ENCODE measurements around the gene STK31. TPM values are rescaled to one million over a fixed set of nuclear protein-coding genes. Genes with fewer than 3 reads are reported as not detected.
A peak's percentile ranks its signal among the peaks of the same experiment; 100 is the strongest.

Gene STK31
- total RNA-seq, 1 donor from 2014 or later, result 2.2 TPM

DNA sequence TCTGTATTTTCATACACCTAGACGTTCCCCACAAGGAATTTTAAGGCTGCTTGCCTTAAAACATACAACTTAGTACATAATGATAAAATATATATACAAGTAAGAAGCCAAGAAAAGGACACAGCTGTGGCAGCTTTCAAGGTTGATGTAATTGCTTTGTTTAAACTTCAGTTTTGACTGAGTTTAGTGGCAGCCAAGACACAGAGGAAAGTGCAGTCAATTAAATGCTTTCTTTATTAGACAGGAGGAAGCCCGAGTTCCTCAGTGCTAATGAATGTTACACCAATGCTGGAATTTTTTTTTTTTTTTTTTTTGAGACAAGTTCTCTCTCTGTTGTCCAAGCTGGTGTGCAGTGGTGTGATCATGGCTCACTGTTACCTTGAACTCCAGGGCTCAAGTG, 11.2 kb upstream of the STK31 start:
- TF ChIP-seq, protein P1, sequence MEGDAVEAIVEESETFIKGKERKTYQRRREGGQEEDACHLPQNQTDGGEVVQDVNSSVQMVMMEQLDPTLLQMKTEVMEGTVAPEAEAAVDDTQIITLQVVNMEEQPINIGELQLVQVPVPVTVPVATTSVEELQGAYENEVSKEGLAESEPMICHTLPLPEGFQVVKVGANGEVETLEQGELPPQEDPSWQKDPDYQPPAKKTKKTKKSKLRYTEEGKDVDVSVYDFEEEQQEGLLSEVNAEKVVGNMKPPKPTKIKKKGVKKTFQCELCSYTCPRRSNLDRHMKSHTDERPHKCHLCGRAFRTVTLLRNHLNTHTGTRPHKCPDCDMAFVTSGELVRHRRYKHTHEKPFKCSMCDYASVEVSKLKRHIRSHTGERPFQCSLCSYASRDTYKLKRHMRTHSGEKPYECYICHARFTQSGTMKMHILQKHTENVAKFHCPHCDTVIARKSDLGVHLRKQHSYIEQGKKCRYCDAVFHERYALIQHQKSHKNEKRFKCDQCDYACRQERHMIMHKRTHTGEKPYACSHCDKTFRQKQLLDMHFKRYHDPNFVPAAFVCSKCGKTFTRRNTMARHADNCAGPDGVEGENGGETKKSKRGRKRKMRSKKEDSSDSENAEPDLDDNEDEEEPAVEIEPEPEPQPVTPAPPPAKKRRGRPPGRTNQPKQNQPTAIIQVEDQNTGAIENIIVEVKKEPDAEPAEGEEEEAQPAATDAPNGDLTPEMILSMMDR (IDR thresholded peaks at IDR 0.05), result no peak
- TF ChIP-seq POLR2A (IDR thresholded peaks at IDR 0.05) (no peak), POLR2AphosphoS5 (IDR thresholded peaks at IDR 0.05; ENCODE audit: insufficient read depth in 1 of 2, low read depth in 1 of 2) (no peak)
- no peak for DNase-seq (ENCODE audit: extremely low spot score in 2 of 2)
- intact Hi-C loops (cut with DNase I), result no loop called here
- Histone ChIP-seq H3K27ac (no peak overlapping the region), H3K4me3 (no peak overlapping the region), H3K4me1 (no peaks in the 10 kb centered on the region), H3K36me3 (peaks cover 0 to 4% of the 10 kb centered on the region in 2 donors), H3K9me3 (no peaks in the 10 kb centered on the region), H3K27me3 (no peaks in the 10 kb centered on the region)

DNA sequence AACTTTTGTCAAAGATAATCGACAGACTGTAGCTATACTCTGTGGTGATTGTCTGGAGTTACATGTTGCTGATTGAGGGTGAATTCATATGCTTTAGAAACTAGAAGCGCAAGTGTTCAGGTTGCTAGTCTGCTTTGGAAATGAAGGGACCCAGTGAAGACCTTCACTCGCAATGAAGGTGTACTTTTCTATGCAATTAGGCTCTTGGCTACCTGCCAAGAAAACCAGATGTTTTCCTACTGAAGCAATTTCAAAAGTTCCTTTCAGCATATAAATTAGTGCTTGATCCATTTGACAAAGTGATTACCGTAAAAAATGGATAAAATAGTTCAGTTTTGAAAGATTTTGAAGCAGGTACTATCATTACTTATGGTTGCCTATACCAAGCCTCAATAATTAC, 10.0 kb upstream of the STK31 start:
- intact Hi-C loops (cut with DNase I), result no loop called here
- no peak overlapping the region for H3K4me3 ChIP-seq
- TF ChIP-seq POLR2AphosphoS5 (IDR thresholded peaks at IDR 0.05; ENCODE audit: insufficient read depth in 1 of 2, low read depth in 1 of 2) (no peak), POLR2A (IDR thresholded peaks at IDR 0.05) (no peak)
- TF ChIP-seq, protein P1 (IDR thresholded peaks at IDR 0.05), result no peak
- H3K27me3 ChIP-seq, result no peaks in the 10 kb centered on the region
- no peaks in the 10 kb centered on the region for H3K9me3 ChIP-seq
- H3K4me1 ChIP-seq, result no peaks in the 10 kb centered on the region
- H3K36me3 ChIP-seq, result peaks cover 0 to 13% of the 10 kb centered on the region in 2 donors
- H3K27ac ChIP-seq, result no peak overlapping the region
- DNase-seq (ENCODE audit: extremely low spot score in 2 of 2), result no peak

DNA sequence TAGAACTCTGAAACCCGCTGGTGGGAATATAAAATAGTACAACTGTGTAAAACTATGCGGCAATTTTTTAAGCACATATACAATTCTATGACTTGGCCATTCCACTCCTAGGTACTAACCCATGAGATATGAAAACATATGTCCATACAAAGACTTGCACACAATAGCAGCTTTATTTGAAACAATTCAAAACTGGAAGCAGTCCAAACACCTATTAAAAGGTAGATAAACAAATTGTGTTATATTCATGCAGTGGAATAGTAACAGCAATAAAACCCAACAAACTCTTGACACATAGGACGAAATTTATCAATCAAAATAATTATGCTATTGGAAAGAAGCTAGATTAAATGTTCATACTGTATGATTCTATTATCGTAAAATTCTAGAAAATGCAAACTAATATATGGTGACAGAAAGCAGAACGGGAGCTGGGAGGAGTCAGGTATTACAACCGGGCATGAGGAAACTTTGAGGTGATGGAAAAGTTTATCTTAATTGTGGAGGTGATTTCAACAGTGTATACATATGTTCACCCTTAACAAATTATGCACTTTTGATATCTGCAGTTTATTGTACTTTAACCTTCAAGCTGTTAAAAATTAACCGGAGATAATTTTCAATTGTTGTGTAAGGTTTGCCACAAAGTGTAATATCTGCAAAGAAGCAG, 803 bp upstream of the STK31 start:
- Histone ChIP-seq H3K36me3 (peaks cover 0 to 6% of the 10 kb centered on the region in 2 donors), H3K4me1 (no peaks in the 10 kb centered on the region), H3K27ac (no peak overlapping the region), H3K9me3 (no peaks in the 10 kb centered on the region), H3K27me3 (no peaks in the 10 kb centered on the region), H3K4me3 (no peak overlapping the region)
- DNase-seq (ENCODE audit: extremely low spot score in 2 of 2), result no peak
- TF ChIP-seq, protein P1 (IDR thresholded peaks at IDR 0.05), result no peak
- TF ChIP-seq POLR2AphosphoS5 (IDR thresholded peaks at IDR 0.05; ENCODE audit: insufficient read depth in 1 of 2, low read depth in 1 of 2) (no peak), POLR2A (IDR thresholded peaks at IDR 0.05) (no peak)
- intact Hi-C loops (cut with DNase I), result no loop called here

DNA sequence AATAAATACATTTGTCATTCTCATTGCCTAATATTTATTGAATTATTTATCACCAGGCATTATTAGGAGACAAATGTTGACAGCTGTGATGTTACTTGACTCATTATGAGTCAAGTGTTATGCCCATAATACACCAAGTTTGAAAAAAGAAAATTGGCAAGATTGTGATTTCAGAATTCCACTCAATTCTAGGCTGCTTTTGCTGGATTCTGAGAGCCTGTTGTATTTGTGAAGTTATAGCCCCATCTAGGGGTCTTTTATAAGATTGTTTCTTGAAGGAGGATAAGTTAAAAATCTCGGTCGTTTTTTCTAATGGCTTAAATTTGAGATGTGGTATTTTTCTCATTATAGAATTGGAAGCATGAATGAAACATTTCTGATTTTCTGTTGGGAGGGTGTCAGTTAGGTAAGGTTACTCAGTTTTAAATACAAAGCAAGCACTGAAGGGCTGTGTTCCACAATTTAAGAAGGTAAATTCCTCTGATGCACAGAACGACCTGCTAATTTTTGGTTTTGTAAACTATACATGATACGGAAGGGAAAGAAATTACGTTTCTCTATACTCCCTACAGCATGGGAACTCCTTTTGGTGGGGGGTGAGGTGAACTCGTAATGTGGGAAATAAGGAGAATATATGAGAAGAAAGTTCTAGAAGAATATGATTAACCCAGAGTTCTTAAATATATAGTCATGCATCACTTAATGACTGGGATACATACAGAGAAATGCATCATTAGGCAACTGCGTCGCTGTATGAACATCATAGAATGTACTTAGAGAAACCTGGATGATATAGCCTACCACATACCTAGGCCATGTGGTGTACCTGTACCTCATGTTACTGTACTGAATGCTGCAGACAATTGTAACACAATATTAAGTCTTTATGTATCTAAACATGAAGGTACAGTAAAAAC, 2.6 kb downstream of the STK31 start:
- H3K27ac ChIP-seq, result no peak overlapping the region
- intact Hi-C loops (cut with DNase I), result loop anchor here (5.0 kb wide), 1 partner anchor 140 kb away; no protein-coding TSS in a partner anchor

More for the DNA sequence above, 2.6 kb downstream of the STK31 start:
- Histone ChIP-seq H3K4me3 (no peak overlapping the region), H3K36me3 (no peaks in the 10 kb centered on the region), H3K9me3 (no peaks in the 10 kb centered on the region), H3K4me1 (no peaks in the 10 kb centered on the region), H3K27me3 (no peaks in the 10 kb centered on the region)
- no peak for DNase-seq (ENCODE audit: extremely low spot score in 2 of 2)
- no peak for TF ChIP-seq POLR2A (IDR thresholded peaks at IDR 0.05)
- TF ChIP-seq, protein P1 (IDR thresholded peaks at IDR 0.05), result peak; percentile 25 to 48 (median 44)
